Loucy (cell line): ENCODE measurements around the gene CAMSAP1.

Source experiments
- CTCF ChIP-seq: fragments of 200-600 bp; sonication (generic); conservative IDR thresholded peaks from 2 replicates; pipeline ENCODE4 v1.5.1; 2014; ENCODE audit warnings: mild to moderate bottlenecking, antibody characterized with exemption, low read length
- EZH2phosphoT487 ChIP-seq: fragments of 200-600 bp; IDR thresholded peaks from 2 replicates; pipeline ENCODE4 v1.6.1; 2018; ENCODE audit warnings: antibody characterized with exemption, mild to moderate bottlenecking, moderate library complexity, borderline replicate concordance

DNA sequence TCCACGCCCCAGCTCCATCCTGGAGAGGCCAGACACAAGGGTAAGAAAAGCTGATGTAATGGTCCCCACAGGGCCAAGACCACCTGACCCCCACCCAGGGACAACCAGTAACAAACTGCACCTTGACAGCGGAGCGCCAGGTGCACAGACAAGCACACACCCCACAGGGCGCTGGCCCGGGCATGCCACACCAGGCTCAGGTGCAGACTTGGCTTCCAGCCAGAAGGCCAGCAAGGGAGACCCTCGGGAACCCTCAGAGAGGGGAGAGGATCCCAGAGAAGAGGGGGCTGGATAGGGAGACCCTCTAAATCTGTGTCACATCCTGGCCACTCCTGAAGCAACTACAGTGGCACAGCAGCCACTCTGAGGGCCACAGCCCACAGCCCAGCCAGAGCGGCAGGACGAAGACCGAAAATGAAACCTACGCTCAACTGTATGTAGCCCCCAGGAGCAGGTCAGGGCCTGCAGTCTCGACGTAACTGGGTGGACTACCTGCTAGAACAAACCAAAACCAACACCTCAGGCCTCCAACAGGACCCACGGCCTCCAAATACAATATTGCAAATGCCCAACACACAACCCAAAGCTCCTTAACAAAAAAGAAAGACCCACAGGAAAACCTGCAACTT is 18.5 kb downstream of the CAMSAP1 start:
- no peak for TF ChIP-seq CTCF
- no peak for TF ChIP-seq EZH2phosphoT487
